ENCODE data around the gene SMCP. TPM values are rescaled to one million over a fixed set of nuclear protein-coding genes. Genes with fewer than 3 reads are reported as not detected.

SMCP gene
- total RNA-seq, 1 experiment from 2014 or later = not detected

- ChIA-PET POLR2A (ENCODE audit: low non-redundant PET) (no interaction called here), CTCF (no interaction called here)
- no peaks in the 10 kb centered on the region for H3K9me3 ChIP-seq (ENCODE audit: low read depth, low read length, poor library complexity, severe bottlenecking)
These were observed 22.5 kb upstream of the SMCP start for GRCh38 chr1:152855661-152856060.

GRCh38 chr1:152858062-152858461 lies 20.1 kb upstream of the SMCP start:
- DNase-seq (ENCODE audit: low spot score) = no peak
- Histone ChIP-seq H3K27me3 (replicated peaks; ENCODE audit: insufficient read depth, low read depth, low read length, poor library complexity) (no peaks in the 10 kb centered on the region), H3K9me3 (ENCODE audit: low read depth, low read length, poor library complexity, severe bottlenecking) (no peaks in the 10 kb centered on the region), H3K4me3 (ENCODE audit: low read depth, low read length, poor library complexity, severe bottlenecking) (no peak overlapping the region), H3K27ac (ENCODE audit: low read depth, low read length, poor library complexity, severe bottlenecking) (no peak overlapping the region), H3K4me1 (ENCODE audit: insufficient read depth, low read length, poor library complexity, severe bottlenecking) (no peaks in the 10 kb centered on the region), H3K36me3 (ENCODE audit: insufficient read depth, low read length, poor library complexity, severe bottlenecking) (no peaks in the 10 kb centered on the region)
- BruUV-seq (replicated peaks) = no TSS peak
- ChIA-PET CTCF (no interaction called here), POLR2A (ENCODE audit: low non-redundant PET) (no interaction called here)
- intact Hi-C loops (cut with micrococcal nuclease; ENCODE audit: unreplicated experiment) = no loop called here
- TF ChIP-seq EZH2 (IDR thresholded peaks at IDR 0.05; ENCODE audit: borderline replicate concordance, low read depth, low read length, poor library complexity, severe bottlenecking) = no peak
- TF ChIP-seq, protein P1, sequence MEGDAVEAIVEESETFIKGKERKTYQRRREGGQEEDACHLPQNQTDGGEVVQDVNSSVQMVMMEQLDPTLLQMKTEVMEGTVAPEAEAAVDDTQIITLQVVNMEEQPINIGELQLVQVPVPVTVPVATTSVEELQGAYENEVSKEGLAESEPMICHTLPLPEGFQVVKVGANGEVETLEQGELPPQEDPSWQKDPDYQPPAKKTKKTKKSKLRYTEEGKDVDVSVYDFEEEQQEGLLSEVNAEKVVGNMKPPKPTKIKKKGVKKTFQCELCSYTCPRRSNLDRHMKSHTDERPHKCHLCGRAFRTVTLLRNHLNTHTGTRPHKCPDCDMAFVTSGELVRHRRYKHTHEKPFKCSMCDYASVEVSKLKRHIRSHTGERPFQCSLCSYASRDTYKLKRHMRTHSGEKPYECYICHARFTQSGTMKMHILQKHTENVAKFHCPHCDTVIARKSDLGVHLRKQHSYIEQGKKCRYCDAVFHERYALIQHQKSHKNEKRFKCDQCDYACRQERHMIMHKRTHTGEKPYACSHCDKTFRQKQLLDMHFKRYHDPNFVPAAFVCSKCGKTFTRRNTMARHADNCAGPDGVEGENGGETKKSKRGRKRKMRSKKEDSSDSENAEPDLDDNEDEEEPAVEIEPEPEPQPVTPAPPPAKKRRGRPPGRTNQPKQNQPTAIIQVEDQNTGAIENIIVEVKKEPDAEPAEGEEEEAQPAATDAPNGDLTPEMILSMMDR (conservative IDR thresholded peaks at IDR 0.05; ENCODE audit: low read depth, low read length) = no peak

More at GRCh38 chr1:152855661-152856060, 22.5 kb upstream of the SMCP start:
- Histone ChIP-seq H3K4me1 (ENCODE audit: insufficient read depth, low read length, poor library complexity, severe bottlenecking) (no peaks in the 10 kb centered on the region), H3K27ac (ENCODE audit: low read depth, low read length, poor library complexity, severe bottlenecking) (no peak overlapping the region), H3K36me3 (ENCODE audit: insufficient read depth, low read length, poor library complexity, severe bottlenecking) (no peaks in the 10 kb centered on the region), H3K4me3 (ENCODE audit: low read depth, low read length, poor library complexity, severe bottlenecking) (no peak overlapping the region), H3K27me3 (replicated peaks; ENCODE audit: insufficient read depth, low read depth, low read length, poor library complexity) (no peaks in the 10 kb centered on the region)
- no TSS peak for BruUV-seq (replicated peaks)
- TF ChIP-seq, protein P1 (conservative IDR thresholded peaks at IDR 0.05; ENCODE audit: low read depth, low read length) = no peak
- no peak for TF ChIP-seq EZH2 (IDR thresholded peaks at IDR 0.05; ENCODE audit: borderline replicate concordance, low read depth, low read length, poor library complexity, severe bottlenecking)
- DNase-seq (ENCODE audit: low spot score) = no peak
- intact Hi-C loops (cut with micrococcal nuclease; ENCODE audit: unreplicated experiment) = no loop called here

GRCh38 chr1:152859696-152860095 lies 18.4 kb upstream of the SMCP start, which contains the start of gene LCE7A:
LCE7A (plus strand) TSS chr1:152859996; CDS start chr1:152860698, 702 bp downstream.
- Histone ChIP-seq H3K4me1 (ENCODE audit: insufficient read depth, low read length, poor library complexity, severe bottlenecking) (no peaks in the 10 kb centered on the region), H3K4me3 (ENCODE audit: low read depth, low read length, poor library complexity, severe bottlenecking) (no peak within 1 kb of the TSS), H3K36me3 (ENCODE audit: insufficient read depth, low read length, poor library complexity, severe bottlenecking) (no peaks in the 10 kb centered on the region), H3K27me3 (replicated peaks; ENCODE audit: insufficient read depth, low read depth, low read length, poor library complexity) (no peaks in the 10 kb centered on the region), H3K27ac (ENCODE audit: low read depth, low read length, poor library complexity, severe bottlenecking) (no peak within 1 kb of the TSS), H3K9me3 (ENCODE audit: low read depth, low read length, poor library complexity, severe bottlenecking) (no peaks in the 10 kb centered on the region)
- POLR2A ChIA-PET (ENCODE audit: low non-redundant PET) = no interaction called here
- CTCF ChIA-PET = no interaction called here
- intact Hi-C loops (cut with micrococcal nuclease; ENCODE audit: unreplicated experiment) = no loop called here
- TF ChIP-seq EZH2 (IDR thresholded peaks at IDR 0.05; ENCODE audit: borderline replicate concordance, low read depth, low read length, poor library complexity, severe bottlenecking) = no peak
- TF ChIP-seq, protein P1 (conservative IDR thresholded peaks at IDR 0.05; ENCODE audit: low read depth, low read length) = no peak
- no TSS peak for BruUV-seq (replicated peaks)
- no peak for DNase-seq (ENCODE audit: low spot score)
